ENCODE data around the gene HCK.

GRCh38 chr20:32070282-32070681 lies 18.2 kb downstream of the HCK start:
- TF ChIP-seq CTCF (conservative IDR thresholded peaks at IDR 0.05; ENCODE audit: low read depth, low read length) (no peak), EZH2 (IDR thresholded peaks at IDR 0.05; ENCODE audit: low read length, unreplicated experiment) (no peak), EZH2phosphoT487 (IDR thresholded peaks at IDR 0.05; ENCODE audit: borderline replicate concordance, low read length) (no peak)

All from PC-3 (cell line).